NCI-H187 (cell line): ENCODE data around the gene DRD1.
A peak's percentile ranks its signal among the peaks of the same experiment; 100 is the strongest.
"Not testable (repeated sequence)": the region's sequence is repeated elsewhere in the genome, so short reads cannot be mapped to it uniquely, and the experiment has no call there.

ENCODE experiments used
- DNase-seq, 2 experiments: peaks; one replicate each; lab custom pipeline; 2025; lab: John Stamatoyannopoulos, UW

Gene DRD1

GRCh38 chr5:175427762-175428161 lies 16.2 kb downstream of the DRD1 start:
- DNase-seq = no peak

DNA sequence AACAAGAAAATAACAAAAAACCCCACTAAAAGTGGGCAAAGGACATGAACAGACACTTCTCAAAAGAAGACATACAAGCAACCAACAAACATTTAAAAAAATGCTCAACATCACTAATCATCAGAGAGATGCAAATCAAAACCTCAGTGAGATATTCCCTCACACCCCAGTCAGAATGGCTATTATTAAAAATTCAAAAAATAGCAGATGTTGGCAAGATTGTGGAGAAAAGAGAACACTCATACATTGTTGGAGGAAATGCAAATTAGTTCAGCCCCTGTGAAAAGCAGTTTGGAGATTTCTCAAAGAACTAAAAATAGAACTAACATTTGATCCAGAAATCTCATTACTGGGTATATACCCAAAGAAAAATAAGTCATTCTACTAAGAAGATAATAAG lies 19.4 kb downstream of the DRD1 start:
- not testable (repeated sequence) for DNase-seq

DNA sequence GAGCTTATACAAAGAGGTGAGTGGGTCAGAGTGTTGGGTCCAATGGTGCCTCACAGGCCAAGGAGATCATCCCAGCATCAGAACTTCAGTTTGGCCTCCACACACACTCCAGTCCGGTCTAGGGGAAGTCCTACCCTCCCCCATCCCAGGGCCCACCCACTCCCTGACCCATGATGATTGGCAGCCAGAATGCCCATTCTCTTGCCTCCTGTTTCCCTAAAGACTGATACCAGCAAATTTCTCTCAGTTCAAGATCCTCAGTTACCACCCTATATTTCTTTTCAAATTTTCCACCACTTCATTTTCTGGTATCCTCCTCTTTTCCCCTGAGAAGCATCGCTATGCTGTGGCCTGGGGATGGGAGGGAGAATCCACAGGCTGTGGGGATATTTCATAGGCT lies 21.9 kb downstream of the DRD1 start:
- DNase-seq = no peak

GRCh38 chr5:175420383-175420782 lies 23.6 kb downstream of the DRD1 start:
- no peak for DNase-seq

- no peak for DNase-seq
Observed at GRCh38 chr5:175418251-175418650, 25.7 kb downstream of the DRD1 start.

DNA sequence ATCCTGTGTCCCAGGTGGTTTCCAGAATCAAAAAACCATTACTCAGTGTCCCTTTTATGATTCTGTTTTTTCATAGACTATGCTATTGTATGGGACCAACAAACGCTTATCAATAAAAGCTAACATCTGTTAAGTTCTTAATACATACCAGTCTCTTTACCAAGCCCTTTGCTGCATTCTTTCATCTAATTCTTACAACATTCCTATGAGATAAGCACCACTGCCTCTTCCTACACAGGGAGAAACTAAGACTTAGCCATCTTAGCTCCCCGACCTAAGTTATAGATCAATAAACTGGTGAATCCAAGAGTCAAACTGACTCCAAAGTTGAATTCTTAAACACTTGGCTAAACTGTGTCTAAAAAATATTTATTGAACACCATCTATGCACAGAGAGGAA lies 26.6 kb downstream of the DRD1 start:
- no peak for DNase-seq

DNA sequence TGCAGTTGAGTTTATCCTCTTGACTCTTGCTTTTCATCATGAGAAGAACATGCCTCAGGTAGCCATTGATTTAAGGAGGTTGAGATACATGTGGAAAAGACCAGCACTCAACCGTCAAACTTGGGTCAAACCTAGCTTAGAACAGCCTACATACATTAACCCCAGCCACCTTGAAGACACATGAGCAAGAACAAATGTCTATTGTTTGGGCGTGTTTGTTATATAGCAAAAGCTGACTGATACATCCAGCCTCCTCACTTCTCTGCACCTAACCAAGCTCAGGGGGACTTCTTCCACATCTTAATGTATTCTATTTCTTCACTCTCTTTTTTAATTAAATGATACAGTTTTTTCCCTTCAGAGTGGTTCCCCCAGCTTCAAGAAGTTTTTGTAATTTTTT lies 28.7 kb downstream of the DRD1 start:
- no peak for DNase-seq

DNA sequence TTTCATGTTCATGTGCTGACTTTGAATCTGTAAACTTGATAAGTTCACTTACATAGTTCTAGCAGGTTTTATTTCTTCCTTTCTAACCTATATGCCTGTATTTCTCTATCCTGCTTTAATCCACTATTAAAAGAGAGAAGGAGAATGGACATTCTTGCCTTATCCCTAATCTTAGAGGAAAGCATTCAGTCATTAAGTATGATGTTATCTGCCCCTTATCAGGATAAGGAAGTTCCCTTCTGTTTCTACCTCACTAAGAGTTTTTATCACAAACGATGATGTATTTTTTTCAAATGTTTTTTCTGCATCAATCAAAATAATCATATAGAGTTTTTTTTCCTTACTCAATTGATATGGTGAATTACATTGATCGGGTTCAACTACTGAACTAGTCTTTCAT lies 33.1 kb downstream of the DRD1 start:
- no peak for DNase-seq

DNA sequence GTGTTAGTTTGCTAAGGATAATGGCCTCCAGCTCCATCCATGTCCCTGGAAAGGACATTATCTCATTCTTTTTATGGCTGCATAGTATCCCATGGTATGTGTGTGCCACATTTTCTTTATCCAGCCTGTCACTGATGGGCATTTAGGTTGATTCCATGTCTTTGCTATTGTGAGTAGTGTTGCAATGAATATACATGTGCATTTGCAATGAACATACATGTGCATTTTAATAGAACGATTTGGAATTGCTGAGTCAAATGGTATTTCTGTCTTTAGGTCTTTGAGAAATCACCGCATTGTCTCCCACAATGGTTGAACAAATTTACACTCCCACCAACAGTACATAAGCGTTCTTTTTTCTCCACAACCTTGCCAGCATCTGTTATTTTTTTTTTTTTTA lies 37.7 kb downstream of the DRD1 start:
- DNase-seq = no peak

DNA sequence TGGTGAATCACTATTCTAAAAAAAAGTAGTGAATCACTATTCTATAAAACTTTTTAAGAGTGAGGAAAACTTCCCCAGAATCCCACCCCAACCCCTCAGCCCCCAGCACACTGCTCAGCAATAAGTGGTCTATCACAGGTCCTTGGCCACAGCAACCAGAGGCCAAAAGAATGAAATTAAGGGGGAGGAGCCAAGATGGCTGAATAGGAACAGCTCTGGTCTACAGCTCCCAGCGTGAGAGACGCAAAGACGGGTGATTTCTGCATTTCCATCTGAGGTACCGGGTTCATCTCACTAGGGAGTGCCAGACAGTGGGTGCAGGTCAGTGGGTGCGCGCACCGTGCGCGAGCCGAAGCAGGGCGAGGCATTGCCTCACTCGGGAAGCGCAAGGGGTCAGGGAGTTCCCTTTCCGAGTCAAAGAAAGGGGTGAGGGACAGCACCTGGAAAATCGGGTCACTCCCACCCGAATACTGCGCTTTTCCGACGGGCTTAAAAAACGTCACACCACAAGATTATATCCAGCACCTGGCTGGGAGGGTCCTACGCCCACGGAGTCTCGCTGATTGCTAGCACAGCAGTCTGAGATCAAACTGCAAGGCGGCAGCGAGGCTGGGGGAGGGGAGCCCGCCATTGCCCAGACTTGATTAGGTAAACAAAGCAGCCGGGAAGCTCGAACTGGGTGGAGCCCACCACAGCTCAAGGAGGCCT lies 46.2 kb downstream of the DRD1 start:
- not testable (repeated sequence) for DNase-seq

GRCh38 chr5:175395430-175395829 lies 48.6 kb downstream of the DRD1 start:
- DNase-seq = not testable (repeated sequence)

GRCh38 chr5:175394601-175395000 lies 49.4 kb downstream of the DRD1 start:
- no peak for DNase-seq

DNA sequence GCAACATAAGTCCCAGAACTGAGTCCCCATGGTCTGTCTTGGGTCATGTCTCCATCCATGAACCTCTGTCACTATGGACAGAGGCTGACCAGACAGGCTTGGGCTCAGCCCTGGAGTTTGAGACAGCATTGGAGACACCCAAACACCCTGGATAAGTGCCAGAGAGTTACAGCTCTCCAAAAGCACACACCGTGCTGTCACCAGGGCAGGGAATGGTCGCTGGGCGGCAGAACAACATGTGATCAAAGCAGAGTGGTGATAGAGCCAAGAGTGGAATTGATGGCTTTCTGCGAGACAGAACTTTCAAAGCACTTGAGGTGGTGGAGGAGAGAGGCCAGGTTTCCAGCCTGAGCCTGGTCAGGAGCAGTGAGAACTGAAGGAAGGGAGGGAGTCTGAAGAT lies 50.1 kb downstream of the DRD1 start:
- DNase-seq = peak in 1 of 2 experiments; percentile 59

- no peak for DNase-seq
Observed at GRCh38 chr5:175392236-175392635, 51.7 kb downstream of the DRD1 start.

DNA sequence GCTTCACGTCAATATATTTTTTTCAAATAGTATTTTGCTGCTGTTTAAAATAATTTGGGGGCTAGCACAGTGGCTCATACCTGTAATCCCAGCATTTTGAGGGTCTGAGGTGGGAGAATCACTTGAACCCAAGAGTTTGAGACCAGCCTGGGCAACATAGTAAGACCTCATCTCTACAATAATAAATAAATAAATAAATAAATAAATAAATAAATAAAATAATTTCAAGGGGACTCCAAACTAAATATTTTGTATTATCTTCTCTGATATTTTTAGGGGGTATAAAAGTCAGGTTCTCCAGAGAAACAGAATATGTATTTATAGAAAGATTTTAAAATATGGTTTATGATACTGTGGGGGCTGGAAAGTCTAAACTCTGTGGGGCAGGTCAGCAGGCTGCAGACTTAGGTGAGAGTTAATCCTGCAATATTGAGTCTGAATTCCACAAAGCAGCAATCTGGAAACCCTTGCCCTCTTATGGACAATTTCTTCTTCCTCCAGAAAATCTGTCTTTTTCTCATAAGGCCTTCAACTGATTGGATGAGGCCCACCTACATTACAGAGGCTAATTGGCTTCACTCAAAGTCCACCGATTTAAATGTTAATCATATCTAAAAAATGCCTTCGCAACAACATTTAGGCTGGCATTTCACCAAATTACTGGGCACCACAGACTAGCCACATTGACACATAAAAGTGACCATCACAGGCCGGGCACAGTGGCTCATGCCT lies 53.5 kb downstream of the DRD1 start:
- DNase-seq = no peak
